ENCODE data around the gene BANF1. TPM values are rescaled to one million over a fixed set of nuclear protein-coding genes. Genes with fewer than 3 reads are reported as not detected.

Gene BANF1
- total RNA-seq, 1 donor from 2014 or later = 272 TPM

- H3K4me1 Mint-ChIP-seq (ENCODE audit: low read depth) = no peaks in the 10 kb centered on the region
- no peaks in the 10 kb centered on the region for H3K9me3 Mint-ChIP-seq
- no peak overlapping the region for H3K4me3 Mint-ChIP-seq (ENCODE audit: low read depth)
- DNase-seq (ENCODE audit: low spot score) = no peak
- intact Hi-C loops (cut with micrococcal nuclease) = no loop called here
- H3K36me3 Mint-ChIP-seq (ENCODE audit: low read depth) = peaks cover 17% of the 10 kb centered on the region
- no peaks in the 10 kb centered on the region for H3K27me3 Mint-ChIP-seq (ENCODE audit: low read depth)
- H3K27ac Mint-ChIP-seq = no peak overlapping the region
Measured at GRCh38 chr11:65982824-65983588, 19.3 kb upstream of the BANF1 start.

GRCh38 chr11:65983589-65983987, 18.7 kb upstream of the BANF1 start:
- intact Hi-C loops (cut with micrococcal nuclease) = no loop called here
- H3K9me3 Mint-ChIP-seq = no peaks in the 10 kb centered on the region
- no peaks in the 10 kb centered on the region for H3K4me1 Mint-ChIP-seq (ENCODE audit: low read depth)
- H3K4me3 Mint-ChIP-seq (ENCODE audit: low read depth) = no peak overlapping the region
- no peaks in the 10 kb centered on the region for H3K27me3 Mint-ChIP-seq (ENCODE audit: low read depth)
- H3K36me3 Mint-ChIP-seq (ENCODE audit: low read depth) = peaks cover 13% of the 10 kb centered on the region
- DNase-seq (ENCODE audit: low spot score) = no peak
- no peak overlapping the region for H3K27ac Mint-ChIP-seq

GRCh38 chr11:65987336-65987735, 15.0 kb upstream of the BANF1 start:
- no peaks in the 10 kb centered on the region for H3K27me3 Mint-ChIP-seq (ENCODE audit: low read depth)
- no peak overlapping the region for H3K27ac Mint-ChIP-seq
- intact Hi-C loops (cut with micrococcal nuclease) = no loop called here

GRCh38 chr11:65988791-65989592, 13.3 kb upstream of the BANF1 start:
- peak overlapping the region; percentile 85 for H3K27ac Mint-ChIP-seq
- H3K9me3 Mint-ChIP-seq = no peaks in the 10 kb centered on the region
- DNase-seq (ENCODE audit: low spot score) = peak; percentile 89
- peaks cover 5% of the 10 kb centered on the region for H3K4me1 Mint-ChIP-seq (ENCODE audit: low read depth)
- H3K4me3 Mint-ChIP-seq (ENCODE audit: low read depth) = no peak overlapping the region
- peaks cover 6% of the 10 kb centered on the region for H3K36me3 Mint-ChIP-seq (ENCODE audit: low read depth)
- H3K27me3 Mint-ChIP-seq (ENCODE audit: low read depth) = no peaks in the 10 kb centered on the region
- intact Hi-C loops (cut with micrococcal nuclease) = loop anchor here (1.0 kb wide), 7 partner anchors 13 to 283 kb away; partner anchors contain the start of genes AP5B1, BANF1, EIF1AD and FIBP

More at GRCh38 chr11:65987336-65987735, 15.0 kb upstream of the BANF1 start:
- H3K36me3 Mint-ChIP-seq (ENCODE audit: low read depth) = peaks cover 6% of the 10 kb centered on the region
- no peak for DNase-seq (ENCODE audit: low spot score)
- H3K4me3 Mint-ChIP-seq (ENCODE audit: low read depth) = no peak overlapping the region
- no peaks in the 10 kb centered on the region for H3K9me3 Mint-ChIP-seq
- peaks cover 5% of the 10 kb centered on the region for H3K4me1 Mint-ChIP-seq (ENCODE audit: low read depth)

GRCh38 chr11:65992056-65992455, 10.2 kb upstream of the BANF1 start:
- intact Hi-C loops (cut with micrococcal nuclease) = no loop called here
- Mint-ChIP-seq H3K4me3 (ENCODE audit: low read depth) (no peak overlapping the region), H3K4me1 (ENCODE audit: low read depth) (peaks cover 7% of the 10 kb centered on the region), H3K27ac (no peak overlapping the region), H3K36me3 (ENCODE audit: low read depth) (peaks cover 17% of the 10 kb centered on the region), H3K27me3 (ENCODE audit: low read depth) (no peaks in the 10 kb centered on the region), H3K9me3 (no peaks in the 10 kb centered on the region)
- DNase-seq (ENCODE audit: low spot score) = no peak

GRCh38 chr11:65997286-65997685, 5.0 kb upstream of the BANF1 start:
- Mint-ChIP-seq H3K27ac (no peak overlapping the region), H3K4me1 (ENCODE audit: low read depth) (peaks cover 13% of the 10 kb centered on the region), H3K27me3 (ENCODE audit: low read depth) (no peaks in the 10 kb centered on the region), H3K4me3 (ENCODE audit: low read depth) (no peak overlapping the region), H3K36me3 (ENCODE audit: low read depth) (peaks cover 57% of the 10 kb centered on the region), H3K9me3 (no peaks in the 10 kb centered on the region)
- no peak for DNase-seq (ENCODE audit: low spot score)
- intact Hi-C loops (cut with micrococcal nuclease) = no loop called here

- H3K27ac Mint-ChIP-seq = peak overlapping the region; percentile 99
- no peak for DNase-seq (ENCODE audit: low spot score)
- no peaks in the 10 kb centered on the region for H3K27me3 Mint-ChIP-seq (ENCODE audit: low read depth)
- peaks cover 76% of the 10 kb centered on the region for H3K36me3 Mint-ChIP-seq (ENCODE audit: low read depth)
- H3K4me3 Mint-ChIP-seq (ENCODE audit: low read depth) = peak overlapping the region; percentile 98
- peaks cover 18% of the 10 kb centered on the region for H3K4me1 Mint-ChIP-seq (ENCODE audit: low read depth)
- intact Hi-C loops (cut with micrococcal nuclease) = loop anchor here (1.0 to 5.0 kb wide), 5 partner anchors 13 to 290 kb away; partner anchors contain the start of genes KAT5, SART1 and SF3B2
- H3K9me3 Mint-ChIP-seq = no peaks in the 10 kb centered on the region
Measured at GRCh38 chr11:66002648-66003225, 434 bp downstream of the BANF1 start.

- H3K27ac Mint-ChIP-seq = peak overlapping the region; percentile 76
- H3K27me3 Mint-ChIP-seq (ENCODE audit: low read depth) = no peaks in the 10 kb centered on the region
- no peaks in the 10 kb centered on the region for H3K9me3 Mint-ChIP-seq
- peaks cover 70% of the 10 kb centered on the region for H3K36me3 Mint-ChIP-seq (ENCODE audit: low read depth)
- DNase-seq (ENCODE audit: low spot score) = no peak
- peaks cover 18% of the 10 kb centered on the region for H3K4me1 Mint-ChIP-seq (ENCODE audit: low read depth)
- intact Hi-C loops (cut with micrococcal nuclease) = loop anchor here (5.0 kb wide), 1 partner anchor 291 kb away; the partner anchor contains the start of gene KAT5
- peak overlapping the region; percentile 98 for H3K4me3 Mint-ChIP-seq (ENCODE audit: low read depth)
Measured at GRCh38 chr11:66003291-66003690, 988 bp downstream of the BANF1 start.

- peak overlapping the region; percentile 98 for H3K4me3 Mint-ChIP-seq (ENCODE audit: low read depth)
- no peak for DNase-seq (ENCODE audit: low spot score)
- H3K36me3 Mint-ChIP-seq (ENCODE audit: low read depth) = peaks cover 61% of the 10 kb centered on the region
- no peak overlapping the region for H3K27ac Mint-ChIP-seq
- intact Hi-C loops (cut with micrococcal nuclease) = loop anchor here (5.0 kb wide), 1 partner anchor 292 kb away; the partner anchor contains the start of gene KAT5
- no peaks in the 10 kb centered on the region for H3K27me3 Mint-ChIP-seq (ENCODE audit: low read depth)
- H3K4me1 Mint-ChIP-seq (ENCODE audit: low read depth) = peaks cover 18% of the 10 kb centered on the region
- no peaks in the 10 kb centered on the region for H3K9me3 Mint-ChIP-seq
Measured at GRCh38 chr11:66004186-66004585, 1.9 kb downstream of the BANF1 start.

- Mint-ChIP-seq H3K4me1 (ENCODE audit: low read depth) (peaks cover 9% of the 10 kb centered on the region), H3K4me3 (ENCODE audit: low read depth) (no peak overlapping the region), H3K27me3 (ENCODE audit: low read depth) (peaks cover 6% of the 10 kb centered on the region), H3K27ac (no peak overlapping the region), H3K36me3 (ENCODE audit: low read depth) (peaks cover 44% of the 10 kb centered on the region), H3K9me3 (no peaks in the 10 kb centered on the region)
- DNase-seq (ENCODE audit: low spot score) = no peak
- intact Hi-C loops (cut with micrococcal nuclease) = no loop called here
Measured at GRCh38 chr11:66006134-66006890, 4.0 kb downstream of the BANF1 start.

- Mint-ChIP-seq H3K4me1 (ENCODE audit: low read depth) (peaks cover 9% of the 10 kb centered on the region), H3K27ac (no peak overlapping the region), H3K9me3 (no peaks in the 10 kb centered on the region), H3K27me3 (ENCODE audit: low read depth) (peaks cover 9% of the 10 kb centered on the region), H3K36me3 (ENCODE audit: low read depth) (peaks cover 40% of the 10 kb centered on the region), H3K4me3 (ENCODE audit: low read depth) (no peak overlapping the region)
- intact Hi-C loops (cut with micrococcal nuclease) = no loop called here
- no peak for DNase-seq (ENCODE audit: low spot score)
Measured at GRCh38 chr11:66006891-66007176, 4.5 kb downstream of the BANF1 start.

- Mint-ChIP-seq H3K27me3 (ENCODE audit: low read depth) (peaks cover 10% of the 10 kb centered on the region), H3K4me1 (ENCODE audit: low read depth) (peaks cover 9% of the 10 kb centered on the region), H3K36me3 (ENCODE audit: low read depth) (peaks cover 36% of the 10 kb centered on the region), H3K9me3 (no peaks in the 10 kb centered on the region), H3K27ac (no peak overlapping the region), H3K4me3 (ENCODE audit: low read depth) (no peak overlapping the region)
- no peak for DNase-seq (ENCODE audit: low spot score)
- intact Hi-C loops (cut with micrococcal nuclease) = no loop called here
Measured at GRCh38 chr11:66007201-66007634, 4.9 kb downstream of the BANF1 start.

Measured in activated T-helper 2 cell treated with anti-CD3 and anti-CD28 coated beads, Interferon-gamma antibody, Interleukin-2, Interleukin-4, amounts not matched to agents 10 μg/mL and 5 μg/mL and 100 μg/mL, durations not matched to agents 14 hours and 24 hours and 36 hours (primary cell).